Prostate gland (tissue), 2 donors: Measurements from ENCODE around the gene BTF3. TPM values are rescaled to one million over a fixed set of nuclear protein-coding genes. Genes with fewer than 3 reads are reported as not detected.

Source experiments
- DNase-seq: peaks from one replicate; pipeline ENCODE4 v3.0.0-alpha.2; 2019; ENCODE audit warnings: low spot score
- H3K27ac ChIP-seq, 2 donors: fragments of 200-600 bp; sonication (generic); 2 replicates each; pipeline ENCODE4 v1.5.1; 2017 to 2019
- H3K27me3 ChIP-seq: fragments of 200-600 bp; sonication (generic); replicated peaks from 2 replicates; pipeline ENCODE4 v1.5.1; 2019; ENCODE audit not compliant: insufficient read depth
- H3K36me3 ChIP-seq, 2 donors: fragments of 200-600 bp; sonication (generic); 1 replicate in 1 of 2; 2 replicates in 1 of 2; pipeline versions ENCODE4 v1.5.1 to v1.8.1; 2017 to 2019
- H3K4me1 ChIP-seq: fragments of 200-600 bp; sonication (generic); replicated peaks from 2 replicates; pipeline ENCODE4 v1.5.1; 2019
- H3K4me3 ChIP-seq, 2 donors: fragments of 200-600 bp; sonication (generic); 2 replicates each; pipeline ENCODE4 v1.5.1; 2017 to 2019
- H3K9me3 ChIP-seq: fragments of 200-600 bp; sonication (generic); 2 replicates; pipeline ENCODE4 v1.5.1; 2017
- CTCF ChIP-seq, 4 experiments: fragments of 200-600 bp in 2 of 4; fragments of 450-650 bp in 2 of 4; sonication (generic) in 2 of 4; IDR thresholded peaks; 1 replicate in 3 of 4; 2 replicates in 1 of 4; pipeline ENCODE4 v1.5.1; 2016 to 2019; ENCODE audit warnings: antibody characterized with exemption in 4 of 4, mild to moderate bottlenecking in 2 of 4, moderate library complexity in 2 of 4
- POLR2A ChIP-seq: fragments of 450-650 bp; IDR thresholded peaks from one replicate; pipeline ENCODE4 v1.6.1; 2016; ENCODE audit warnings: antibody characterized with exemption, mild to moderate bottlenecking
- POLR2AphosphoS5 ChIP-seq: sonication (generic); formaldehyde crosslinking; IDR thresholded peaks from one replicate; pipeline ENCODE4 v1.6.1; 2017; ENCODE audit warnings: antibody characterized with exemption
- WGBS: methylation state at CpG from one replicate; pipeline ENCODE4 v1.1.5; 2018; 5-methylcytosine and 5-hydroxymethylcytosine counted together
- intact Hi-C: fragments of 100-400 bp; cut with DNase I; formaldehyde crosslinking; loops from one replicate; pipeline ENCODE4 v1.14.2; 2022
- total RNA-seq, 2 donors: library from RNA; depleted of rRNA; stranded (reverse); fragments of >200 nt; gene quantifications; one replicate each; pipeline ENCODE4 v1.1.0, GENCODE V29; 2016

The BTF3 gene
- total RNA-seq, 2 donors from 2014 or later: 363 to 598 TPM

DNA sequence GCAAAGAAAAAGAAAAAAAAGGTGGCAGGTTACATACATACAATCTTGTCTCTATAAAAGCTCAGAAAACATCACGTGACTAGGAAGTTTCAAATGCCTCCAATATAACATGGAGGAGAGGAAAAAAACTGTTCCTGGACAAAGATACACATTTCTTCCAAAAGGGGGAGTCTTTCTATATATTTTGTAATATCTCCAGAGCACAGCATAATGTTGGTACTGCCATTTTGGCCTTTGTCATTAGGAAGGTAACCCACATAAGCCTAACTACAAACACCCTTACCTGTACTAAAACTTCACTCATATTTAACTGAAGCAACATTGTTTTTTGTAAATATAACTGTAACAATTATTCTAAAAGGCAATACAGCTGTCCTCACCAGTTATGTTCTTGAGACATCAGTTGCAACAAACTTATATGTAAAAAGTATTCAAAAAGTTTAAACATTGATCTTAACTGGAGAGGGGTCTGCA, 1.2 kb upstream of the BTF3 start:
- Histone ChIP-seq H3K9me3 (no peaks in the 10 kb centered on the region), H3K27ac (no peak overlapping the region), H3K4me1 (no peaks in the 10 kb centered on the region), H3K36me3 (peaks cover 0 to 2% of the 10 kb centered on the region in 2 donors), H3K4me3 (no peak overlapping the region), H3K27me3 (no peaks in the 10 kb centered on the region)
- no peak for TF ChIP-seq POLR2AphosphoS5
- peak in 2 of 4 experiments; percentile 4 to 7 for TF ChIP-seq CTCF (IDR thresholded peaks at IDR 0.05)
- TF ChIP-seq POLR2A: no peak
- no peak for DNase-seq
- intact Hi-C loops: no loop called here
- WGBS: 41% methylated on average over 1 of the region's 1 CpG

DNA sequence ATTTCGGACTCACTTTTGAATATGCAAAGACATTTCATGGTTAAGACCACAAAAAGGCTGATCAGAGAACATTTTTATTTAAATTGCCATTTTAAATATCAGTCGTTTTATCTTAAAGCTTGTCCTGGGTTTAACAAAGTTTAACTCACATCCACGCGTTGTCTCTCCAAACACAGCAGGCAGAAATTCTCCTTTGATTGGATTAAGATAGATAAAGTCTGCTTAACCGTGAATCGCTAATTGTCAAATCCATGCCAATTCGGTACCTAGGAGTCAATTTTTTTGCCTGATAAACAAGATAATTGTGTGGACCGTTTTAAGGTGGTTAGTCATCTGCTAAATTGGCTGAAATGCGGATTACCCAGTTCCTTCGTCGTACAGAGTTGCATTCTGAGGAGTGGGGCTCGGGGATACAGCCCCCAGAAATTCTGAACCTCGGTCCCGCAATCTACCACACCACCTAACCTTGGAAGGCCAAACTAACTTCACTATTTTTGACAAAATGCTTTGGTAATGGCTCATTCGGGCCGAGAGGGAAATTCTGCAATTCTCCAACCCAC, 665 bp upstream of the BTF3 start:
- Histone ChIP-seq H3K27me3 (no peaks in the 10 kb centered on the region), H3K27ac (peak overlapping the region; percentile 89 to 95), H3K4me1 (no peaks in the 10 kb centered on the region), H3K9me3 (no peaks in the 10 kb centered on the region), H3K36me3 (peaks cover 0 to 2% of the 10 kb centered on the region in 2 donors), H3K4me3 (peak overlapping the region; percentile 93 to 98)
- intact Hi-C loops: no loop called here
- no peak for DNase-seq
- 26% methylated on average over 16 of the region's 16 CpGs for WGBS
- TF ChIP-seq CTCF (IDR thresholded peaks at IDR 0.05) (no peak), POLR2AphosphoS5 (no peak), POLR2A (no peak)

DNA sequence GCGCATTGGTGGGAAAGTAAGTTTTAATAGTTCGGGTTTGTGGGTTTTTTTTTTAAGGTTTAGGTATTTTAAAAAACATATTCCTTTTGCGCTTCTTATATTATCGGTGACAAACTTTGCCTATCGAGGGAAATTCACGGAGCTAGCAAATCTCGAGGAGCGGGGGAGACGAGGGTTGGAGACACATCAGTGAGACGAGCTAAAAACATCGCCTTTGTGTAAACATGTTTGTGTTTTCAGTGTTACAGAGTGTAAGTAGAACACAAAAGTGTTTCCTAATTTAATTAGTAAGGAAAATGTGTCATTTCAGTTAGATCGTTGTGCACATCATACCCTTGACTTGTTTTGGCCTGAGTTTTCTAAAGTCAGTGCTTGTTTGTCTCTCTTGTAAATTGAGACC, 945 bp downstream of the BTF3 start:
- Histone ChIP-seq H3K27me3 (no peaks in the 10 kb centered on the region), H3K36me3 (peaks cover 7 to 9% of the 10 kb centered on the region in 2 donors), H3K9me3 (no peaks in the 10 kb centered on the region), H3K27ac (peak overlapping the region; percentile 89 to 95), H3K4me1 (no peaks in the 10 kb centered on the region), H3K4me3 (peak overlapping the region; percentile 93 to 98)
- WGBS: 5% methylated on average over 12 of the region's 12 CpGs
- TF ChIP-seq POLR2A (no peak), POLR2AphosphoS5 (no peak), CTCF (IDR thresholded peaks at IDR 0.05) (no peak)
- no peak for DNase-seq
- intact Hi-C loops: no loop called here

- Histone ChIP-seq H3K9me3 (no peaks in the 10 kb centered on the region), H3K4me1 (no peaks in the 10 kb centered on the region), H3K36me3 (peaks cover 7 to 9% of the 10 kb centered on the region in 2 donors), H3K4me3 (peak overlapping the region; percentile 93 to 98), H3K27ac (no peak overlapping the region), H3K27me3 (no peaks in the 10 kb centered on the region)
- no peak for TF ChIP-seq POLR2A
- no peak for TF ChIP-seq POLR2AphosphoS5
- TF ChIP-seq CTCF (IDR thresholded peaks at IDR 0.05): no peak
- intact Hi-C loops: no loop called here
- WGBS: 42% methylated on average over 2 of the region's 2 CpGs
- no peak for DNase-seq
These were observed 1.5 kb downstream of the BTF3 start for GRCh38 chr5:73499756-73500155.

- Histone ChIP-seq H3K36me3 (peaks cover 7 to 9% of the 10 kb centered on the region in 2 donors), H3K4me1 (no peaks in the 10 kb centered on the region), H3K9me3 (no peaks in the 10 kb centered on the region), H3K27me3 (no peaks in the 10 kb centered on the region), H3K27ac (no peak overlapping the region), H3K4me3 (no peak overlapping the region)
- 95% methylated on average over 2 of the region's 2 CpGs for WGBS
- TF ChIP-seq POLR2AphosphoS5 (no peak), CTCF (IDR thresholded peaks at IDR 0.05) (no peak)
- no peak for DNase-seq
- intact Hi-C loops: no loop called here
These were observed 3.2 kb downstream of the BTF3 start for GRCh38 chr5:73501406-73501805.
